Heart right ventricle (tissue), 16 donors: ENCODE results near the gene LEMD3. TPM values are rescaled to one million over a fixed set of nuclear protein-coding genes. Genes with fewer than 3 reads are reported as not detected.

Experiments
- ATAC-seq, 8 donors: fragments of 200-7000 bp; cut with Tn5 transposase; one replicate each; pipeline ENCODE4 v1.9.1; 2020; ENCODE audit warnings: mild to moderate bottlenecking in 8 of 8, moderate library complexity in 8 of 8, moderate number of reproducible peaks in 1 of 8
- DNase-seq, 2 donors: peaks; one replicate each; pipeline ENCODE4 v3.0.0-alpha.2; 2020
- H3K27ac ChIP-seq, 10 donors: fragments of 200-600 bp; sonication (generic) in 2 of 10; one replicate each; pipeline versions ENCODE4 v1.5.0 to v1.8.0; 2020 to 2022; ENCODE audit warnings: mild to moderate bottlenecking in 3 of 10
- H3K27me3 ChIP-seq, 7 donors: fragments of 200-600 bp; one replicate each; pipeline ENCODE4 v1.8.0; 2021 to 2022; ENCODE audit warnings: mild to moderate bottlenecking in 2 of 7
- H3K36me3 ChIP-seq, 9 donors: fragments of 200-600 bp; sonication (generic) in 1 of 9; one replicate each; pipeline versions ENCODE4 v1.5.0 to v1.8.0; 2020 to 2022; ENCODE audit warnings: mild to moderate bottlenecking in 2 of 9
- H3K4me1 ChIP-seq, 9 donors: fragments of 200-600 bp; sonication (generic) in 1 of 9; one replicate each; pipeline versions ENCODE4 v1.5.0 to v1.8.0; 2020 to 2022; ENCODE audit warnings: mild to moderate bottlenecking in 4 of 9
- H3K4me3 ChIP-seq, 10 donors: fragments of 200-600 bp; sonication (generic) in 2 of 10; one replicate each; pipeline versions ENCODE4 v1.5.0 to v1.8.0; 2020 to 2022; ENCODE audit warnings: mild to moderate bottlenecking in 7 of 10, moderate library complexity in 2 of 10
- H3K9me3 ChIP-seq, 11 donors: fragments of 200-600 bp in 10 of 11; sonication (generic) in 2 of 11; one replicate each; pipeline versions ENCODE4 v1.5.0 to v1.8.0; 2013 to 2022; ENCODE audit warnings: mild to moderate bottlenecking in 2 of 11, control low read depth in 1 of 11, moderate library complexity in 1 of 11
- CTCF ChIP-seq, 9 donors: fragments of 200-600 bp; sonication (generic) in 2 of 9; IDR thresholded peaks; one replicate each; pipeline versions ENCODE4 v1.5.0 to v1.8.0; 2021 to 2022; ENCODE audit warnings: antibody characterized with exemption in 9 of 9, mild to moderate bottlenecking in 5 of 9, moderate library complexity in 1 of 9
- WGBS, 2 donors: extraction: QIAGEN DNeasy Blood & Tissue Kit; methylation state at CpG; one replicate each; pipeline ENCODE4 v1.1.7; 2013; ENCODE audit warnings: inconsistent platforms in 1 of 2; 5-methylcytosine and 5-hydroxymethylcytosine counted together
- intact Hi-C, 10 donors: fragments of 100-400 bp; cut with DNase I; formaldehyde crosslinking; loops; one replicate each; pipeline versions ENCODE4 v1.11.1 to v1.14.2; 2022
- polyA plus RNA-seq, 2 donors: library from polyadenylated mRNA; stranded (reverse); fragments of 200-250 nt; gene quantifications; one replicate each; pipeline ENCODE4 v1.2.3, GENCODE V29; 2013
- total RNA-seq, 10 donors: library from RNA; stranded (reverse); fragmentation: NEBNext Ultra II Directional in 3 of 10; extraction: Animal tissue kit (Norgen Biotek cat#: 25700) in 3 of 10; gene quantifications; one replicate each; pipeline versions ENCODE4 v1.2.1 to v1.2.4, GENCODE V29; 2021 to 2023
- donor health status: Arrhythmogenic right ventricular cardiomyopathy.
- donor health status: ischemic (EF 13 %, LVEDD 7.1; RV severe dilation, severe dysfunction).
- donor health status: healthy with polysubstance abuse.
- donor health status: DM: no; HTN: yes; CAD: no.
- donor health status: DM: no; HTN: no; CAD: no.
- donor health status: ischemic (EF 25% LVEDD 6.9; RV normal size, moderate dysfunction).
- donor health status: ischemic (EF 25% LVEDD 5.7; RV mildly dilated, moderate dysfunction).
- donor health status: healthy.
- donor health status: DM: yes; HTN: yes; CAD: no.
- donor health status: Ischemic cardiomyopathy.
- donor health status: ischemic (EF 35%, LVEDD 5.7; RV mildly dilated, moderate dysfunction).
- donor health status: nonischemic (EF 11% LVEDD 7.7; RV severe dilation, severe dysfunction).
- donor health status: DM: yes; HTN: yes; CAD: no.
- donor health status: PGD.
- donor health status: ischemic (EF 29% LVEDD 5.4; RV normal size, mild dysfunction).
- donor health status: nonischemic (EF 23%, LVEDD 6.1; RV moderate dilation, normal function).

LEMD3 gene
- total and polyA plus RNA-seq, 12 donors: 4.5 to 16.3 (median 11.9) TPM

- Histone ChIP-seq H3K27me3 (no peaks in the 10 kb centered on the region), H3K4me3 (no peak overlapping the region), H3K4me1 (peaks cover 0 to 94% (median 39%) of the 10 kb centered on the region in 9 donors), H3K9me3 (no peaks in the 10 kb centered on the region), H3K27ac (no peak overlapping the region), H3K36me3 (peaks cover 0 to 8% (median 0%) of the 10 kb centered on the region in 9 donors)
- intact Hi-C loops: no loop called here
- no peak for TF ChIP-seq CTCF (IDR thresholded peaks at IDR 0.05)
- WGBS, 2 donors: 69 to 70% methylated on average over 1 of the region's 1 CpG
- DNase-seq (no peak), ATAC-seq (no peak)
Measured at GRCh38 chr12:65184858-65185229, 15.5 kb downstream of the LEMD3 start.

GRCh38 chr12:65187665-65188064 lies 18.3 kb downstream of the LEMD3 start:
- peaks cover 0 to 75% (median 24%) of the 10 kb centered on the region in 9 donors for H3K4me1 ChIP-seq
- no peak for DNase-seq
- TF ChIP-seq CTCF (IDR thresholded peaks at IDR 0.05): no peak
- H3K36me3 ChIP-seq: peaks cover 0 to 1% (median 0%) of the 10 kb centered on the region in 9 donors
- no peaks in the 10 kb centered on the region for H3K27me3 ChIP-seq
- no peak overlapping the region for H3K4me3 ChIP-seq
- intact Hi-C loops: no loop called here
- H3K27ac ChIP-seq: no peak overlapping the region
- H3K9me3 ChIP-seq: no peaks in the 10 kb centered on the region
- no peak for ATAC-seq

GRCh38 chr12:65188179-65188701 lies 18.9 kb downstream of the LEMD3 start:
- no peak for ATAC-seq
- no peak overlapping the region for H3K4me3 ChIP-seq
- 89 to 95% methylated on average over 3 of the region's 3 CpGs for WGBS, 2 donors
- H3K27ac ChIP-seq: no peak overlapping the region
- H3K36me3 ChIP-seq: no peaks in the 10 kb centered on the region
- TF ChIP-seq CTCF (IDR thresholded peaks at IDR 0.05): no peak
- H3K27me3 ChIP-seq: no peaks in the 10 kb centered on the region
- intact Hi-C loops: no loop called here
- no peaks in the 10 kb centered on the region for H3K9me3 ChIP-seq
- peaks cover 0 to 75% (median 22%) of the 10 kb centered on the region in 9 donors for H3K4me1 ChIP-seq
- no peak for DNase-seq

- 87 to 93% methylated on average over 4 of the region's 4 CpGs for WGBS, 2 donors
- TF ChIP-seq CTCF (IDR thresholded peaks at IDR 0.05): no peak
- Histone ChIP-seq H3K4me1 (peaks cover 0 to 66% (median 21%) of the 10 kb centered on the region in 9 donors), H3K9me3 (no peaks in the 10 kb centered on the region), H3K4me3 (no peak overlapping the region), H3K27me3 (no peaks in the 10 kb centered on the region), H3K27ac (no peak overlapping the region), H3K36me3 (no peaks in the 10 kb centered on the region)
- ATAC-seq: peak in 2 of 8 donors; percentile 29 to 33
- intact Hi-C loops: no loop called here
- no peak for DNase-seq
Measured at GRCh38 chr12:65189028-65189718, 19.8 kb downstream of the LEMD3 start.
